Measurements from ENCODE around the gene CASQ2. TPM values are rescaled to one million over a fixed set of nuclear protein-coding genes. Genes with fewer than 3 reads are reported as not detected.

The CASQ2 gene
- total and polyA plus RNA-seq, 2 of the 13 experiments (the other 11 are each of a cell fraction or from before 2014, with no cell fraction given) = not detected

- TF ChIP-seq ZFAT (CRISPR knock-in tag; conservative IDR thresholded peaks at IDR 0.05) (no peak), IRF1 (CRISPR knock-in tag; IDR thresholded peaks at IDR 0.05; ENCODE audit: low read depth) (no peak)
These were observed 89.3 kb downstream of the CASQ2 start (continued) for GRCh38 chr1:115679141-115679611.

- CTCF ChIA-PET (ENCODE audit: low intra/inter-chr PET ratio, low total read pairs) = interaction anchor here (1.3 kb wide), 1 partner anchor 70 kb away, joined by 5 read pairs; no protein-coding TSS in a partner anchor
- no TSS peak for BruUV-seq (replicated peaks)
- 85% methylated on average over 5 of the region's 5 CpGs for WGBS (ENCODE audit: low lambda C conversion rate)
These were observed 90.4 kb downstream of the CASQ2 start for GRCh38 chr1:115678141-115678540.

More at GRCh38 chr1:115678141-115678540, 90.4 kb downstream of the CASQ2 start:
- TF ChIP-seq IRF1 (CRISPR knock-in tag; IDR thresholded peaks at IDR 0.05; ENCODE audit: low read depth) (no peak), TARDBP (CRISPR knock-in tag; IDR thresholded peaks at IDR 0.05) (no peak), PAWR (CRISPR knock-in tag; IDR thresholded peaks at IDR 0.05; ENCODE audit: borderline replicate concordance) (no peak), BHLHE40 (IDR thresholded peaks at IDR 0.05; ENCODE audit: low read length) (no peak), HNRNPH1 (optimal IDR thresholded peaks at IDR 0.05; ENCODE audit: low read depth, low read length) (no peak), RBM22 (optimal IDR thresholded peaks at IDR 0.05; ENCODE audit: low read length) (no peak), SKIL (CRISPR knock-in tag; IDR thresholded peaks at IDR 0.05; ENCODE audit: borderline replicate concordance) (no peak), NFKBIZ (CRISPR knock-in tag; IDR thresholded peaks at IDR 0.05) (no peak), BORCS8-MEF2B (CRISPR knock-in tag; IDR thresholded peaks at IDR 0.05) (no peak), ZBTB38 (CRISPR knock-in tag; IDR thresholded peaks at IDR 0.05) (no peak), CCAR2 (optimal IDR thresholded peaks at IDR 0.05; ENCODE audit: low read depth, low read length) (no peak), MLXIP (CRISPR knock-in tag; IDR thresholded peaks at IDR 0.05; ENCODE audit: borderline replicate concordance) (no peak), SOX5 (CRISPR knock-in tag; IDR thresholded peaks at IDR 0.05; ENCODE audit: borderline replicate concordance) (no peak)
- DNase-seq (ENCODE audit: low spot score) = no peak
- no peak overlapping the region for H3K9ac ChIP-seq (ENCODE audit: insufficient read depth, low read depth, low read length)
- no peak for FAIRE-seq
- no peak overlapping the region for H3K4me2 ChIP-seq (ENCODE audit: low read depth, low read length)
- intact Hi-C loops (cut with micrococcal nuclease; ENCODE audit: unreplicated experiment) (no loop called here), in situ Hi-C loops (cut with HindIII; ENCODE audit: extremely low pct_ligation_motif_present, low pct_unique_long_range_greater_than_20kb) (no loop called here)
- H3K9me3 ChIP-seq (ENCODE audit: low read length) = no peaks in the 10 kb centered on the region
- POLR2A ChIA-PET = no interaction called here
- no peaks in the 10 kb centered on the region for H3K4me1 ChIP-seq (ENCODE audit: insufficient read depth, low read length)
- H3K27ac ChIP-seq (ENCODE audit: extremely low read length, insufficient read depth, low read length) = no peak overlapping the region
- H3K27me3 ChIP-seq (ENCODE audit: control insufficient read depth in 1 of 2, insufficient read depth in 2 of 2, low read length in 2 of 2) = no peaks in the 10 kb centered on the region
- no peaks in the 10 kb centered on the region for H3K79me2 ChIP-seq (ENCODE audit: insufficient read depth, low read length)
- peaks cover 0 to 16% of the 10 kb centered on the region in 2 experiments; a peak in 4 of 5 replicates for H3K36me3 ChIP-seq (replicated peaks in 1 of 2; ENCODE audit: control insufficient read depth in 1 of 2, insufficient read depth in 2 of 2, low read length in 2 of 2)
- no peak overlapping the region for H3K4me3 ChIP-seq (replicated peaks in 1 of 3; ENCODE audit: insufficient read depth in 1 of 3, low read depth in 2 of 3, low read length in 3 of 3)
- no peaks in the 10 kb centered on the region for H4K20me1 ChIP-seq (ENCODE audit: insufficient read depth, low read length)
- no peak overlapping the region for H2AFZ ChIP-seq (ENCODE audit: low read length)
- ATAC-seq = no peak
